ENCODE measurements around the gene PHOX2B. TPM values are rescaled to one million over a fixed set of nuclear protein-coding genes. Genes with fewer than 3 reads are reported as not detected.

The PHOX2B gene
- total RNA-seq, 1 donor from 2014 or later, result not detected

DNA sequence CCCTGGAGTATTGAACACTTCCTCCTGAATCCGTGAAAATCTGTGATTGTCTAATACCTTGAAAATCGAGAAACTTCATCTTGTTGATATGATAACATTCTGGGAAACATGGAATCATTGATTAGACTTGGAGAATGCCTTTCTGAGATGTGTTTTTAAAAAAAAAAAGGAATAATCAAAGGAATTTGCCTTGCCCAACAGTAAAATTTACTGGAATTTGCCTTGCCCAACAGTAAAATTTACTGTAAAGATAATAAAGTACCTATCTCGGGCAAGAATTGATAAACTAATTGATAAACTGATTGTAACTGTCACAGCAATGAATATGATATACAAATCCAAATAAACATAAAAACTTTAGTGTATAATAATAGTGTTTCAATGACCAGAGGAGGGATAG is 44.7 kb downstream of the PHOX2B start:
- no peaks in the 10 kb centered on the region for H3K4me1 Mint-ChIP-seq (ENCODE audit: unreplicated experiment)
- DNase-seq (ENCODE audit: low spot score), result no peak
- no peak overlapping the region for H3K27ac Mint-ChIP-seq (ENCODE audit: unreplicated experiment)
- H3K4me3 Mint-ChIP-seq (ENCODE audit: unreplicated experiment), result no peak overlapping the region
- TF ChIP-seq, protein P1, sequence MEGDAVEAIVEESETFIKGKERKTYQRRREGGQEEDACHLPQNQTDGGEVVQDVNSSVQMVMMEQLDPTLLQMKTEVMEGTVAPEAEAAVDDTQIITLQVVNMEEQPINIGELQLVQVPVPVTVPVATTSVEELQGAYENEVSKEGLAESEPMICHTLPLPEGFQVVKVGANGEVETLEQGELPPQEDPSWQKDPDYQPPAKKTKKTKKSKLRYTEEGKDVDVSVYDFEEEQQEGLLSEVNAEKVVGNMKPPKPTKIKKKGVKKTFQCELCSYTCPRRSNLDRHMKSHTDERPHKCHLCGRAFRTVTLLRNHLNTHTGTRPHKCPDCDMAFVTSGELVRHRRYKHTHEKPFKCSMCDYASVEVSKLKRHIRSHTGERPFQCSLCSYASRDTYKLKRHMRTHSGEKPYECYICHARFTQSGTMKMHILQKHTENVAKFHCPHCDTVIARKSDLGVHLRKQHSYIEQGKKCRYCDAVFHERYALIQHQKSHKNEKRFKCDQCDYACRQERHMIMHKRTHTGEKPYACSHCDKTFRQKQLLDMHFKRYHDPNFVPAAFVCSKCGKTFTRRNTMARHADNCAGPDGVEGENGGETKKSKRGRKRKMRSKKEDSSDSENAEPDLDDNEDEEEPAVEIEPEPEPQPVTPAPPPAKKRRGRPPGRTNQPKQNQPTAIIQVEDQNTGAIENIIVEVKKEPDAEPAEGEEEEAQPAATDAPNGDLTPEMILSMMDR (IDR thresholded peaks at IDR 0.05; ENCODE audit: unreplicated experiment), result no peak
- no peaks in the 10 kb centered on the region for H3K9me3 Mint-ChIP-seq (ENCODE audit: unreplicated experiment)
- no peaks in the 10 kb centered on the region for H3K36me3 Mint-ChIP-seq (ENCODE audit: low read depth, unreplicated experiment)
- H3K27me3 Mint-ChIP-seq (ENCODE audit: unreplicated experiment), result peaks cover 2% of the 10 kb centered on the region

DNA sequence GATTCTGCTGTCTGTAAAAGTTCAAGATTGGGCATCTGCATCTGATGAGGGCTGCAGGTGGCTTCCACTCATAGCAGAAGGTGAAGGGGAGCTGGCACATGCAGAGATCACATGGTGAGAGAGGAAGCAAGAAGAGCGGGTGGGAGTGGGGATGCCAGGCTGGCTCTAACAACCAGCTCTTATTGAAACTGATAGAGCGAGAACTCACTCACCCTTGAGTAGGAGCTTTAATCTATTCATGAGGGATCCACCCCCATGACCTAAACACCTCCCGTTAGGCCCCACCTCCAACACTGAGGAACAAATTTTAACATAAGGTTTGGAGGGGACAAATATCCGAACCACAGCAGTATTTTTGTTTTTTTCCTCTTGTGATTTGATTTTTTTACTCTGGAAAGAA is 45.8 kb downstream of the PHOX2B start:
- Mint-ChIP-seq H3K36me3 (ENCODE audit: low read depth, unreplicated experiment) (peaks cover 5% of the 10 kb centered on the region), H3K9me3 (ENCODE audit: unreplicated experiment) (no peaks in the 10 kb centered on the region), H3K4me1 (ENCODE audit: unreplicated experiment) (no peaks in the 10 kb centered on the region), H3K27ac (ENCODE audit: unreplicated experiment) (no peak overlapping the region), H3K4me3 (ENCODE audit: unreplicated experiment) (no peak overlapping the region), H3K27me3 (ENCODE audit: unreplicated experiment) (peaks cover 2% of the 10 kb centered on the region)
- TF ChIP-seq, protein P1 (IDR thresholded peaks at IDR 0.05; ENCODE audit: unreplicated experiment), result no peak
- no peak for DNase-seq (ENCODE audit: low spot score)

DNA sequence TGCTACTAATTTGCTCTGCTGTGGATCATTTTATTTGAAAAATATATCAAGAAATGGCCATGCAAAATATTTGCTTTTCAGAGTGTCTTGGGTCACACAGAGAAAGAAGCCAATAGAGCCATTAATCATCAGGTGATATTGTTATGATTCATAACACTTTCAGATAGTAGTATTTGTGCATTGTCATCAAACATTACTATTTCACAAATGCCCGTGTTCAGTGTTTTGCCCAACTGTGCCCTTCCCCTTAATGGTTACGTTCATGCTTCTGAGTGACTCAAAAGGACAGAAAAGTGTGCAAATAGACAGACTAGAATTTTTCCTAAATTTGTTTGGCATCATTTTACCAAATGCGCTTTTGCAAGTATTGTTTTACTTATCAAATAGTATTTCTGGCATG is 46.5 kb downstream of the PHOX2B start:
- Mint-ChIP-seq H3K4me3 (ENCODE audit: unreplicated experiment) (no peak overlapping the region), H3K27me3 (ENCODE audit: unreplicated experiment) (peaks cover 2% of the 10 kb centered on the region), H3K36me3 (ENCODE audit: low read depth, unreplicated experiment) (peaks cover 8% of the 10 kb centered on the region)

DNA sequence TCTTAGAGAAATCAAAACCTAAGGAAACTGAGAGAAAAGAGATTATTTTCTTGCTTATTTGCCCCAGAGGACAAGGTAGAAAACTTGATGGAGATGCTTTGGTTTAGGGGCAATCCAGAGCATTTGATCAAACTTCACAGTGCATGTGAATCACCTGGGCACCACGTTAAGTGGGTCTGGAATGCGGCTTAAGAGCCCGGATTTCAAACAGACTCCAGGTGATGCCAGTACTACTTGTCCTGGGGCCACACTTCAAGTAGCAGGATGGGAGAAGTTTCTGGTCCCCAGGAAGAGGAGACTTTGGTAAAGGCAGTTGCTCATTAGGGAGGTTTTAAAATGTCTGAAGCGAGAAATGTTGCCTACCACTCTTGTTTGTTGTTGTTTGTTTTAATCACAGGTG is 51.8 kb downstream of the PHOX2B start:
- H3K27me3 Mint-ChIP-seq (ENCODE audit: unreplicated experiment), result no peaks in the 10 kb centered on the region

More for the DNA sequence above, 46.5 kb downstream of the PHOX2B start:
- Mint-ChIP-seq H3K27ac (ENCODE audit: unreplicated experiment) (no peak overlapping the region), H3K9me3 (ENCODE audit: unreplicated experiment) (no peaks in the 10 kb centered on the region), H3K4me1 (ENCODE audit: unreplicated experiment) (no peaks in the 10 kb centered on the region)
- DNase-seq (ENCODE audit: low spot score), result no peak
- TF ChIP-seq, protein P1 (IDR thresholded peaks at IDR 0.05; ENCODE audit: unreplicated experiment), result no peak

DNA sequence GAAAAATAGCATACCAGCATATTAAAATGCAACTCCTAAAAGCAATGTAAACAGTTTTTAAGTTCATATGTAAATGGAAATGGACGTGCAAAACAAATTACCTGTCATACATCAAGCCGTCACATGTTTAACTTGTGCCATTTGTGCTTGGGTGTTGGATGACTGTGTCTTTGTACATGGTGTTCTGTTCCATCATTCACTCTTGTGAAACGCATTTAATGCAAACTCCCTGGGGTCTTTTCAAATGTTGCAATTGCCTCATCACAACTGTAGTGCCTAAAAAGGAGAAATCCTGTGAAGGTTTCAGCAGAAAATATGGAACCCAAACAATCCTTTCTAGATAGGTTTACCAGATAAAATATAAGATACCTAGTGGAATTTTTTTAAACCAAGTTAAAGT is 52.4 kb downstream of the PHOX2B start:
- Mint-ChIP-seq H3K27ac (ENCODE audit: unreplicated experiment) (no peak overlapping the region), H3K36me3 (ENCODE audit: low read depth, unreplicated experiment) (peaks cover 27% of the 10 kb centered on the region), H3K4me3 (ENCODE audit: unreplicated experiment) (no peak overlapping the region), H3K9me3 (ENCODE audit: unreplicated experiment) (no peaks in the 10 kb centered on the region), H3K4me1 (ENCODE audit: unreplicated experiment) (no peaks in the 10 kb centered on the region), H3K27me3 (ENCODE audit: unreplicated experiment) (no peaks in the 10 kb centered on the region)
- TF ChIP-seq, protein P1 (IDR thresholded peaks at IDR 0.05; ENCODE audit: unreplicated experiment), result no peak
- DNase-seq (ENCODE audit: low spot score), result no peak

More for the DNA sequence above, 51.8 kb downstream of the PHOX2B start:
- TF ChIP-seq, protein P1 (IDR thresholded peaks at IDR 0.05; ENCODE audit: unreplicated experiment), result no peak
- no peak overlapping the region for H3K4me3 Mint-ChIP-seq (ENCODE audit: unreplicated experiment)
- H3K4me1 Mint-ChIP-seq (ENCODE audit: unreplicated experiment), result no peaks in the 10 kb centered on the region
- H3K27ac Mint-ChIP-seq (ENCODE audit: unreplicated experiment), result no peak overlapping the region
- peaks cover 25% of the 10 kb centered on the region for H3K36me3 Mint-ChIP-seq (ENCODE audit: low read depth, unreplicated experiment)
- no peak for DNase-seq (ENCODE audit: low spot score)
- H3K9me3 Mint-ChIP-seq (ENCODE audit: unreplicated experiment), result no peaks in the 10 kb centered on the region

Other genes with a start within 250 kb of the PHOX2B start
- 257 TPM for gene LIMCH1, start 210.6 kb downstream of the PHOX2B start, total RNA-seq (ENCODE audit: unreplicated experiment)
- 59.6 TPM for gene TMEM33, start 186.7 kb upstream of the PHOX2B start, total RNA-seq (ENCODE audit: unreplicated experiment)
- 0.44 TPM for gene DCAF4L1, start 233.0 kb upstream of the PHOX2B start, total RNA-seq (ENCODE audit: unreplicated experiment)
- gene SLC30A9, start 241.8 kb upstream of the PHOX2B start, total RNA-seq (ENCODE audit: unreplicated experiment), result 53.6 TPM

Measured in endothelial cell (in vitro differentiated cells).